ENCODE results near the gene PDE4D. TPM values are rescaled to one million over a fixed set of nuclear protein-coding genes. Genes with fewer than 3 reads are reported as not detected.

Gene PDE4D
- total and polyA plus RNA-seq, 2 of the 4 experiments (the other 2 are of a cell fraction), result 1.4 to 7.9 TPM

GRCh38 chr5:59035681-59036080 lies 857.8 kb downstream of the PDE4D start (continued):
- no peak for TF ChIP-seq MAZ (IDR thresholded peaks at IDR 0.05; ENCODE audit: borderline replicate concordance, low read depth, low read length)
- TF ChIP-seq SMC3 (IDR thresholded peaks at IDR 0.05; ENCODE audit: low read depth, low read length), result no peak
- no peak for TF ChIP-seq POLR2A (IDR thresholded peaks at IDR 0.05; ENCODE audit: low read depth, low read length)

GRCh38 chr5:59034498-59035186 lies 858.9 kb downstream of the PDE4D start:
- peak; percentile 77 for DNase-seq
- Histone ChIP-seq H2BK5ac (ENCODE audit: low read depth, low read length, poor library complexity, severe bottlenecking) (peak overlapping the region; percentile 66), H3K4me3 (ENCODE audit: insufficient read depth, low read depth, low read length) (peak overlapping the region; percentile 13; the same call in 1 of the 2 replicates), H2AK9ac (replicated peaks; ENCODE audit: low read depth, low read length, poor library complexity) (no peak overlapping the region), H3K9me3 (ENCODE audit: control insufficient read depth, insufficient read depth, low read length) (no peaks in the 10 kb centered on the region), H3K79me1 (ENCODE audit: low read depth in 1 of 2, low read length in 2 of 2) (peaks cover 7 to 40% of the 10 kb centered on the region in 2 experiments), H3K27me3 (ENCODE audit: control insufficient read depth, insufficient read depth, low read length) (no peaks in the 10 kb centered on the region), H3K18ac (ENCODE audit: low read depth, low read length) (peak overlapping the region; percentile 92), H2BK20ac (ENCODE audit: low read depth, low read length) (0 out of 2 replicates have a peak overlapping the region, but pooled peaks have one; percentile 2), H4K91ac (ENCODE audit: insufficient read depth, low read depth, low read length) (no peak overlapping the region), H3K27ac (ENCODE audit: insufficient read depth, low read length) (peak overlapping the region; percentile 72), H3K9ac (ENCODE audit: low read depth, low read length) (peak overlapping the region; percentile 61), H3K9me1 (ENCODE audit: insufficient read depth, low read length) (peaks cover 2% of the 10 kb centered on the region; the same call in 1 of the 2 replicates), H3K4me1 (ENCODE audit: control insufficient read depth, insufficient read depth, low read length) (peaks cover 2% of the 10 kb centered on the region), H2AFZ (replicated peaks; ENCODE audit: low read length, poor library complexity) (no peak overlapping the region), H4K8ac (ENCODE audit: low read depth in 2 of 2, low read length in 2 of 2) (peak overlapping the region in 1 of 2 experiments; percentile 50; a peak in 2 of 4 replicates), H3K4me2 (ENCODE audit: low read depth, low read length) (peak overlapping the region; percentile 94), H4K20me1 (ENCODE audit: insufficient read depth, low read length) (peaks cover 7% of the 10 kb centered on the region; the same call in 1 of the 2 replicates), H2BK120ac (ENCODE audit: low read depth, low read length) (peak overlapping the region; percentile 5; the same call in 1 of the 2 replicates), H4K5ac (ENCODE audit: low read depth, low read length) (peak overlapping the region; percentile 75), H3K4ac (ENCODE audit: low read depth, low read length) (peak overlapping the region; percentile 57), H3K56ac (ENCODE audit: extremely low read depth, insufficient read depth, low read length) (no peak overlapping the region; the same call in 1 of the 2 replicates), H2BK15ac (ENCODE audit: low read depth, low read length) (peak overlapping the region; percentile 45; the same call in 1 of the 3 replicates), H3K36me3 (ENCODE audit: control insufficient read depth, insufficient read depth, low read length) (peaks cover 6% of the 10 kb centered on the region), H3K14ac (replicated peaks; ENCODE audit: low read depth, low read length) (peak overlapping the region; percentile 61; the same call in 1 of the 2 replicates), H2AK5ac (ENCODE audit: low read depth, low read length) (peak overlapping the region; percentile 6), H3K23ac (ENCODE audit: low read depth, low read length) (peak overlapping the region; percentile 9; the same call in 1 of the 2 replicates)
- ChIA-PET CTCF (interaction anchor here (0.7 to 2.2 kb wide), 13 partner anchors 12 to 333 kb away, joined by 3 to 10 read pairs (median 4); no protein-coding TSS in a partner anchor), POLR2A (ENCODE audit: unreplicated experiment) (no interaction called here)
- intact Hi-C loops (cut with micrococcal nuclease) (loop anchor here (1.0 to 5.0 kb wide), 4 partner anchors 48 to 333 kb away; no protein-coding TSS in a partner anchor), in situ Hi-C loops (cut with MboI; ENCODE audit: low sequenced_read_pairs) (loop anchor here (5.0 kb wide), 1 partner anchor 138 kb away; no protein-coding TSS in a partner anchor), dilution Hi-C loops (cut with HindIII; ENCODE audit: low sequenced_read_pairs, unreplicated experiment) (no loop called here)
- no CpG with 5 or more reads among the region's 3 CpGs for WGBS, 2 experiments (ENCODE audit: extremely low coverage in 2 of 2, insufficient read length in 1 of 2)
- no TSS peak for BruUV-seq (replicated peaks)
- peak; percentile 44 for ATAC-seq (ENCODE audit: low read depth)
- TF ChIP-seq CEBPB (IDR thresholded peaks at IDR 0.05; ENCODE audit: low read depth, low read length), result no peak
- no peak for TF ChIP-seq FOS (IDR thresholded peaks at IDR 0.05; ENCODE audit: low read depth, low read length)
- no peak for TF ChIP-seq MAZ (IDR thresholded peaks at IDR 0.05; ENCODE audit: borderline replicate concordance, low read depth, low read length)
- TF ChIP-seq SMC3 (IDR thresholded peaks at IDR 0.05; ENCODE audit: low read depth, low read length), result peak; percentile 77
- no peak for TF ChIP-seq MAFK (IDR thresholded peaks at IDR 0.05; ENCODE audit: low read depth, low read length)
- no peak for TF ChIP-seq BHLHE40 (IDR thresholded peaks at IDR 0.05; ENCODE audit: low read depth, low read length)
- TF ChIP-seq, protein P1, sequence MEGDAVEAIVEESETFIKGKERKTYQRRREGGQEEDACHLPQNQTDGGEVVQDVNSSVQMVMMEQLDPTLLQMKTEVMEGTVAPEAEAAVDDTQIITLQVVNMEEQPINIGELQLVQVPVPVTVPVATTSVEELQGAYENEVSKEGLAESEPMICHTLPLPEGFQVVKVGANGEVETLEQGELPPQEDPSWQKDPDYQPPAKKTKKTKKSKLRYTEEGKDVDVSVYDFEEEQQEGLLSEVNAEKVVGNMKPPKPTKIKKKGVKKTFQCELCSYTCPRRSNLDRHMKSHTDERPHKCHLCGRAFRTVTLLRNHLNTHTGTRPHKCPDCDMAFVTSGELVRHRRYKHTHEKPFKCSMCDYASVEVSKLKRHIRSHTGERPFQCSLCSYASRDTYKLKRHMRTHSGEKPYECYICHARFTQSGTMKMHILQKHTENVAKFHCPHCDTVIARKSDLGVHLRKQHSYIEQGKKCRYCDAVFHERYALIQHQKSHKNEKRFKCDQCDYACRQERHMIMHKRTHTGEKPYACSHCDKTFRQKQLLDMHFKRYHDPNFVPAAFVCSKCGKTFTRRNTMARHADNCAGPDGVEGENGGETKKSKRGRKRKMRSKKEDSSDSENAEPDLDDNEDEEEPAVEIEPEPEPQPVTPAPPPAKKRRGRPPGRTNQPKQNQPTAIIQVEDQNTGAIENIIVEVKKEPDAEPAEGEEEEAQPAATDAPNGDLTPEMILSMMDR (conservative IDR thresholded peaks at IDR 0.05; ENCODE audit: low read depth, low read length), result peak; percentile 79
- TF ChIP-seq, protein P2, sequence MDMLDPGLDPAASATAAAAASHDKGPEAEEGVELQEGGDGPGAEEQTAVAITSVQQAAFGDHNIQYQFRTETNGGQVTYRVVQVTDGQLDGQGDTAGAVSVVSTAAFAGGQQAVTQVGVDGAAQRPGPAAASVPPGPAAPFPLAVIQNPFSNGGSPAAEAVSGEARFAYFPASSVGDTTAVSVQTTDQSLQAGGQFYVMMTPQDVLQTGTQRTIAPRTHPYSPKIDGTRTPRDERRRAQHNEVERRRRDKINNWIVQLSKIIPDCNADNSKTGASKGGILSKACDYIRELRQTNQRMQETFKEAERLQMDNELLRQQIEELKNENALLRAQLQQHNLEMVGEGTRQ (IDR thresholded peaks at IDR 0.05; ENCODE audit: low read depth, low read length), result no peak
- no peak for TF ChIP-seq CHD1 (IDR thresholded peaks at IDR 0.05; ENCODE audit: low read depth, low read length)
- TF ChIP-seq RAD21 (IDR thresholded peaks at IDR 0.05; ENCODE audit: low read length), result peak; percentile 69
- no peak for TF ChIP-seq MXI1 (IDR thresholded peaks at IDR 0.05; ENCODE audit: borderline replicate concordance, low read depth, low read length)
- no peak for TF ChIP-seq RFX5 (IDR thresholded peaks at IDR 0.05; ENCODE audit: low read depth, low read length)

All from IMR-90 (cell line).